GM19351 (cell line): ENCODE data around the gene CDKL4.
A peak's percentile ranks its signal among the peaks of the same experiment; 100 is the strongest.
"Not testable (repeated sequence)": the region's sequence is repeated elsewhere in the genome, so short reads cannot be mapped to it uniquely, and the experiment has no call there.

Source experiments
- ATAC-seq: cut with Tn5 transposase; IDR thresholded peaks from one replicate; pipeline ENCODE4 v1.9.1; 2021; ENCODE audit warnings: mild to moderate bottlenecking, moderate library complexity; ENCODE audit not compliant: unreplicated experiment

The CDKL4 gene

DNA sequence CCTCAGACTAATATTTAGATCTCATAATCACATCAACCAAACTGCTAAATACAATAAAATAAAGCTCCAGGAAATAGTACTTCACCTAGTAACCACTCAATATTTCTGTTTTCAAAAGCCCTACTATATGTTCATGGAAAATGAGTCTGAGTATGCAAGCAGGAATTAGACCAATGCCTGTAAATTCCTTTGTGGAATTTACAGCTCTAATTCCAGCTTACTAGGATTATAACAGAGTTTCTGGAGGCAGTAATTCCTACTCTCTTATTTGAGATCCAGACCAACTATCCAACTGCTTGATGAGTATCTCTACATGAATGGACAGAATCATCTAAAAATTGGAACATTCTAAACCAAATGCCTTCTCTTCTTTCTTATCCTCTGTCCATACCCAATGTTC lies 11.6 kb downstream of the CDKL4 start:
- ATAC-seq = no peak

DNA sequence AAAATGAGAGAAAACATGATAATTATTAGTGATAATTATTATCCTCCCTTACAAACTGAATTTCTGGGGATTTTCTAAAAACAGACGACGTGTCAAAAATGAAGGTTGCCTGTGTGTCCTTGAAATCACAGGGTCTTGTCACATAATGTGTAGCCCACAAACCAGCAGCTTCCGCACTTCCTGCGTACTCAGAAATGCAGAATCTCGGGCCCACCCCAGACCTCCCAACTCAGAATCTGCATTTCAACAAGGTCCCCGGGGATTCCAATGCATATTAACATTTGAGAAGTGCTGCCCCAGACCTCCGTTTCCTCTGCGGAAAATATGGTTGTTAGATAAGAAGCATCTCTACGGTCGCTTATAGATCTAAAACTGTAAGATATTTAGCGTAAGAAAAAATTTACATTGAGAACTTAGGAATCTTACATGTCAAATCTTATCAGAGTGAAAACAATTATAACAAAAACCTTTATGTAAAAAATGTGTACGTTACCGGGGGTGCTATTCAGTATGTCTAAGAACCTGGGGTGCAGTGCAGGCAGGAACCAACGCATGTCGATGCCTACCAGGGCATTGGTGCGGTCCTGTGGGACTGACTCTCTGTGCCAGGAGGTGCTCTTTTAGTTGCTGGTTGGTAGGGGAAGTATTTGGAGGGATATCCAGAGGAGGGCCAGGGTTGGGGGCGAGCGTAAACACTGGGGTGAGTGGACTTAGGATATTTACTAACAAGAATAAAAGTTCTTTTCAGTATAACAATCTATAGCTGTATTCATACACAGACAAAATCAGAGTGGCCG lies 15.2 kb downstream of the CDKL4 start:
- ATAC-seq = peak; percentile 29

DNA sequence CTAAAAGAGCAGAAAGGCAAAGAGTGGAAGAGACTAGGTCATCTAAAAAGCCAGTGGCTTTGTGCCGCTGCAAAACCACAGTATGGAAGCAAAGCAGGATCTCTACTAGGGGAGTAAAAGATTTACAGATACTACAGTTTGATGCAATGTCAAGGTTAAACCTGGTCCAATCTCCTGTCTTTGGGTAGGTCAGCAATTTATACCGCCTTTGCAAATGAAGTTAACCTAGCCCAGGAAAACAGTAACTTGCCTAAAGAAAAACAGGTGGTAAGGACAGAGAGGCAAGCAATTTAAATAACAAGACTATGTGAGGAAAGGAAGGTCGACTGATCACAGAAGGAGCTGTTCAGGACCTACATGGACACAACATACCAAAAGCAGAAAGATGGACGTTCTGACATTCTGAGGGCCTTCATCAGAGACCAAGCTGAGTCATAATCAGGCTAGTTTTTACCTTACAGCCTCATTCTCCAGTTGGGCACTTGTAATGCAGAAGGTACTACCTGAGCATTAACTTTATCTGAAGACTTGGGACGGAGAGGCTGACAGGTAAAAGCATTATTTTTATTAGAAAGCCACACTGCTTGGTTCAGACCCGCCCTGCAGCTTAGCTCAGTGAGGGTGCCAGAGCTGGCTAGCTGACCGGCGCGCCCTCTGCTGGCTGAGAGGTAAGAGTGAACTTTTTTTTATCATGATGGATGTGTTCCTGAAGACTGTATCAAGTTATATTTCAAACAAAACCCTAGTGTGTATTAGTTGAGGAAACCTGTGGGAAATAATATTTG lies 15.9 kb downstream of the CDKL4 start:
- ATAC-seq = peak; percentile 83

DNA sequence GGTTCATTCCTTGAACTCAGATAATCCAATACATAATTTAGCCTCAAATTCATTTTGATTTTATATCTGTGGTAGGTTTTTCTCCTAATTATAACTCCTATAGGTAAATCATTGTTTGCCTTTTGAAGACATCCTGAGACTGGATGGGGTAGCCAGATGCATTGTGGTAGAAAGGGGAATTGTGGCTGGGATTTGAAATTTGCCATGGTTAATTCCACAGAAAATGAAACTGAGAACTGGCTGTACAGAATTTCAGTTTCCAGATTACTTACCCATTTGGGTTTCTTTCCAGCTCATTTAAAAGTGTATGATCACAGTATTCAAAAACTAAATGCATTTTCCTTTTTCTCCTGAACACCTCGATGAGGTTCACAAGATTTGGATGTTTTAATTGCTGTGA lies 18.2 kb downstream of the CDKL4 start:
- ATAC-seq = no peak

DNA sequence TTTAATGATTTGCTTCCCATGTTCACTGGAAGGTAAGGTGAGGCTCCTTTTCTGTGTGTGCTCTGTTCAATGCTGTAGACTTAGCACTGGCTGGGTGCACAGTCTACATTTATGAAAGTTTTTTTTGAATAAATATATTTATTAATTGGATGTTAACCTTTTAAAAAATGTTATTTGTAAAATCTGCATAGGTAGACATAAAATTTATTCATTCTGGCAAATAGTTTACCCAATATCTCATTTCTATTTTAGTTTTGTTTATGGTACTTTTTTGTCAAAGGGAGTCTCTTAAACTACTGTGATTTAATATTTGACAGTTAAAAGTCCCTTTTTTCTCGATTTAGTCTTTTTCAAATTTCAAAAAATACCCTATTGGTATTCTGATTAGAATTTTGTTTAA lies 19.9 kb downstream of the CDKL4 start:
- no peak for ATAC-seq

DNA sequence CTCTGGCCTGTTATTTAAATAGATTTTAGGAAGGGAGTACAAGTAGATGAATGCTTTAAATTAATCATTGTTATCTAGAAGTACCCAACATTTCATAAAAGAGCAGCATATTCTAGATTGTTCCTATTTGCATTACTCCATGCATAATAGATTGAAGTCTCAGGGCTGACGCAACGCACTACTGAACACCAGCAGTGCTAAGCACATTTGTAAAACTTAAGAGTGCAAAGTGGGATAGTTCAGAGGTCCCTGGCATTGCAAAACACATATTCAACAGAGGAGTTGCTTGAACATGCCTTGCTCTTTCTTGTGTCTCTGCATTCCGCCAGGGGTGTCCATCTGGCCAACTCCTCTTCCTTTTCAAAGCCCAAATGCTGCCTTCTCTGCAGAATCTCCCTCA lies 22.3 kb downstream of the CDKL4 start:
- ATAC-seq = no peak

DNA sequence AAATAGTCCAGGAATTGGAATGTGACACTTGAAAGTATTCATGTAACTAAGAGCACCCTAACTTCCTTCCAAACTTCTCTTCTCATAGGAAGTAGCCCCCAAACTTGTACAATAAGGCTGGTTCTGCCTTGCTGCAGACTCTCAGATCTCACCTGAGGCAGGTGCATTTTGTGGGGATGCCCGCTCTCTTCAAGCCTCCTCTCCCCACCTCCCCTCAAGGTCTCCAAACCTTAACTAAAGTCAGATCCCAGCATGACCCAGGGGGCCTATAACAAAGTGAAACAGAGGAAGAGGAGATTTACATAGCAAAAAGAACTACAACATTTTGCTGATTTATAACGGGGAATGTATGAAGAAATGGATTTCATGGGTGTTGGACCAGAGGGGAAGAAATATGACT lies 23.6 kb downstream of the CDKL4 start:
- no peak for ATAC-seq

DNA sequence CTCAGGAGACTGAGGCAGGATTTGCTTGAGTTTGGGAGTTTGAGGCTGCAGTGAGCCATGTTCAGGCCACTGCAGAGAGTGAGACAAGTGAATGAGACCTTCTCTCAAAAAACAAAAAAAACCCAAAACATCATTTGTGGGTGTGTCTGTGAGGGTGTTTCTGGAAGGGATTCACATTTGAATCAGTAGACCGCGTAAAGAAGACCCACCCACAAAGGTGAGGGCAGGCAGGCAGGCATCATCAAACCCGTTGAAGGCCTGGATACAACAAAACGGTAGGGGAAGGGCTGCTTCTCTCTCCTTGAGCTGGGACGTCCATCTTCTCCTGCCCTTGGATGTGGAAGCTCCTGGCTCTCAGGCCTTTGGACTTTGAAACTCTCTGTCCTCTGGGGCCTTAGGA lies 25.4 kb downstream of the CDKL4 start:
- ATAC-seq = no peak

DNA sequence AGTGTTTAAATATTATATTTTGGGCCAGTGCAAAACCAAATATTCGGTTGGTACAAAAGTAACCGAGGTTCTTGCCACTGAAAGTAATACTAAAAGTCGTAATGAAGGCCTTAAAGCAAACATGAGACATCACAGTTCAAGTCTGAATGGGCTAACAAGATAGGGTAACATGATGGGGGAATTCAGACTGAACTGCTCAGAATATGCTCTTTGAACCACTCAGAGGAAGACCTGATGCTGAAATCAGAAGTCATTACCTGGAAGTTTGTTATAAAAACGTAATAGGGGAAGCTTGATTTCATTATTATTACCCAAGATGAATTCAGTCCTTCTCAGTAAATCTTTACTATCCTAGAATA lies 26.6 kb downstream of the CDKL4 start:
- ATAC-seq = no peak

DNA sequence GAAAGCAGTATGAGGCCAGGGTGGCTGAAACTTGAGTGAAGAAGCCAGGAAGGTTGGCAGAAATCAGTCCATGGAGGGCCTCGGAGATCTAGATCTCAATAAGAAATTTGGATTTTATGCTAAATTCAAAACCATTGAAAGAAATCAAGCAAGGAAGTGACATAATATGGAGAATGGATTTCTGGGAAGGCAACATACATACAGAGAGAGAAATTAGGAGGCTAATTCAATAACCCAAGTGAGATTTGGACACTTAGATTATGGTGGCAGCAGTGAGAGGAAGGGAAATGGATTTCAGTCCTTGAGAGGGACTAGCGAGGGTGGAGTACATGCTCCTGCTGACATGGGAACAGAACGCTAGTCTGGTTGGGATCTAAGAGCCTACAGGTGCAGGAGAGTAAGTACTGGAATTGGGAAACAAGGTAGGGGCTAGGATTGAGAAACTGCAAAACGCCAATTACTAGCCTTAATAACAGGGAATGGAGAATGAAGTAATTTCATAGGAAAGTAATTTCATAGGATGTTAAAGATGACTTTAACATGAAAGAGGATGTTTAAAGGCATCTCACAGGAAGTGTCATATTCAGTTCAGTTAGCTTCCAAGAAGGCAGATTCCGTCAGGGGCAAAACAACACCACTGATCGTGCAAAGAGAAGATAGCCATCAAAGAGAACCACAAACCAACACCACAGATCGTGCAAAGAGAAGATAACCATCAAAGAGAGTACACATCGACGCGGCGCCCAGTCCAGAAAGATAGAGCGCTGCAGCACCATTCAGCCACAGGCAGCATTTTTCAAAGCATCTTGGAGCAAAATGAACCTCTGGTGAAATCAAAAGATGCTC lies 27.2 kb downstream of the CDKL4 start:
- no peak for ATAC-seq

DNA sequence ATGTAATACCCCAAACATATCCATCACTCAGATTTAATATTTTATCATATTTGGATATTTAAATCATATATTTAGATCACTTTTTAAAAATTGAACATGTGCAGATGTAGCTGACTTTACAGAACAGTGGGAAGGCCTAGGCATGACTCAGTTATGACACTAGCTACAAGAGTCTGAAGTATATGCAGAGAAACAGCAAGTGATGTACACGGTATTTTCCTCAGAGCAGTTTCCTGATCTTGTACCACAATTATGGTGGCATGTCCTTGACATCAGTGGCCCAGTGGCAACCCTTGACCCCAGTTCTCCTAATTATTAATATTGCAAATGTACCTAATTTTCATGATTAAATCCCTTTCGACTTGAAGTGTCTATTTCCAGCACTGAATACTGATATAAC lies 28.2 kb downstream of the CDKL4 start:
- ATAC-seq = no peak

DNA sequence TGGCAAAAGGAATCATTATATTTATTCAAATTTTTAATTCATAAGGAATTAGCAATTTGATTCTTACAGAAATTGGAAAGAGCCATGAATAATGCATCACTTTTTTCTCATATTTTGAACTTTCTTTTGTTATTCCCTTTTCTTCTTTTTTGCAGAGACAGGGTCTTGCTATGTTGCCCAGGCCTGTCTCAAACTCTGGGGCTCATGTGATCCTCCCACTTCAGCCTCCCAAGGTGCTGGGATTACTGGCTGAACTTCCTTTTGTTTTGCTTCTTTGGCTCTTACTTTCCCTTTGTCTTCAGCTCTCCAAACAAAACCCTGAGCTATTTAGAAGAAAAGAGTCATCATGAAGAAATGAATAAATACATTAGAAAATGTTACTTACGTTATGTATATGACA lies 30.8 kb downstream of the CDKL4 start:
- ATAC-seq = no peak

DNA sequence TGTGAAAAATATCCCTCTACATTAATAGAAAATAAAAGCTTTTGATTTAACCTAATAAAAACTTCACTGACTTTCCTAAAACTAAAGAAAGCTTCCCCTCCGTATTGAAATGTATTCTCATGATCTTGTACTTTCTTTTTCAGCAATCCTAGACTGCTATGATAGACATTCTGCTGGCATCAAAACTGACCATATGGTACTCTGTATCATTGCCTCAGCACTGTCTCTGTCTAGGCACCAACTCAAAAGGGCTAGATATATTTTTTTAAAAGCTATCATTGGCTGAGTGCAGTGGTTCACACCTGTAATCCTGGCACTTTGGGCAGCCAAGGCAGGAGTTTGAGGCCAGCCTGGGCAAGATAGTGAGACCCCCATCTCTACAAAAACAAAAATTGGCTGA lies 32.9 kb downstream of the CDKL4 start:
- no peak for ATAC-seq

DNA sequence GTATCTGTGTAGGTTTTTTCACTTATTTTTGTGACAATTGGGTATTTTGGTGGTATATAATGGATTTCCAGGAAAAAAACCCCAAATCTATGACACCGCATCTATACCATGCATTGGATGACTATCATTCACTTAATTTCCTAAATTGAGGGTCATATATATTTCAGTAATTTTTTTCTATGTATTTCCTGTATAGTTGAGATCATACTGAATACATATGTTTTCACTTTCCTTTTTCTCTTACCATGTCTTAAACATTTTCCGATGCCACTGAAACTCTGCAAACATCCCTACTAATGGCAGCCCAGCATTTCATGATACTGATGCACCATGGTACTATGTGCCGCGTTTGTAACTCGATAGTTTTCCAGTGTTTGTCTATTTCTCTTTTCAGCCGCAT lies 40.4 kb downstream of the CDKL4 start:
- ATAC-seq = no peak

DNA sequence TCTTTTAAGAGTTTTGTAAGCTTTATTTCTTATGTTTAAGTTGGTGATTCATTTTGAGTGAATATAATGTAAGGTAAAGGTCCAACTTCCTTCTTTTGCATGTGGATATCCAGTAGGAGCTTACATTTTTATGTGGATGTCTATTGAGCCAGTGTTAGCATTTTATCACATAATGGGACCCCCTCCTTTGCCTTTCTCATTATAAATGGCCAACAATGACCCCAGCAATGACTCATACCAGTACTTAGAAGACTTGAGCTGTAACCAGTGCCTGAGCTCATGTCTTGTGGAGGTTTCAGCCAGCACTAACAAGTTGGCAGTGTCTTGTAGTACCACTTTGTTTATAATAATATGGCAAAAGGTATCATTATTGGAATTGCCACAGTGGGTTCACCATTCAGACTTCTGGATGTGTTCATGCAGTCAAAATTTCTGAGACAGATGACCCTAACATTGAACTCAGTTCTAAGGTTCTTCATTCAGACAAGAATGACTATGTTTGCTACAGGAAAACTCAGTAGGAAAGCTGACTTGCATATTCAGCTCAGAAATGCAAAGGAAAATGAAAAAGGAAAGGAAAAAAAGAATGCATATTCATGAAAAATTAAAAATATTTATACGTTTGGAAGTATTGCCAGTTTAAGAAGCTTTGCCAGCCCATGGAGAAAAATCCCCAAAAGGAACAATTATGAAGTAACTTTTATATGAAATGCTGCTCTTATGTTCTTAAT lies 41.0 kb downstream of the CDKL4 start:
- ATAC-seq = peak; percentile 49

DNA sequence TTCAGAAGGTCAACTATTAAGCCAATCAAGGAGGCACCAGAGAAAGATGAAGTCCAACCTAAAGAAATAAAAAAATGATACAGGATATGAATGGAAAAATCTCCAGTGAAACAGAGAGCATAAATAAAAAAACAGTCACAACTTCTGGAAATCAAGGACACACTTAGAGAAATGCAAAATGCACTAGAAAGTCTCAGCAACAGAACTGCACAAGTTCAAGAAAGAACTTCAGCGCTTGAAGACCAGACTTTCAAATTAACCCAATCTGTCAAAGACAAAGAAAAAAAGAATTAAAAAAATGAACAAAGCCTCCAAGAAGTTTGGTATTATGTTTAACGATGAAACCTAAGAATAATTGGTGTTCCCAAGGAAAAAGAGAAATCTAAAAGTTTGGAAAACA lies 46.8 kb downstream of the CDKL4 start:
- ATAC-seq = not testable (repeated sequence)

DNA sequence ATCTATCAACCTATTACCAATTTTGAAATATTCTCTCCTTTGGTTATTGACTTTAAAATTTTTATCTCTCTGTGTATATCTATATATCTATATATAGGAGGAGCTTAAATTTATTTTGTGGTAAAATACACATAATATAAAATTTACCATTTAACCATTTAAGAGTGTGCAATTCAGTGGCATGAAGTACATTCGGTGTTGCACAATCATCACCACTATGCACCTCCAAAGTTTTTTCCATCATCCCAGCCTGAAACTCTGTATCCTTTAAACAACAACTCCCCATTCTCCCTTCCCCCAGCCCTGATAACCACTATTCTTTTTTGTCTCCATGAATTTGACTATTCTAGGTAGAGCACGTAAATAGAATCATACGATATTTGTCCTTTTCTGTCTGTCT lies 49.1 kb downstream of the CDKL4 start:
- ATAC-seq = no peak

DNA sequence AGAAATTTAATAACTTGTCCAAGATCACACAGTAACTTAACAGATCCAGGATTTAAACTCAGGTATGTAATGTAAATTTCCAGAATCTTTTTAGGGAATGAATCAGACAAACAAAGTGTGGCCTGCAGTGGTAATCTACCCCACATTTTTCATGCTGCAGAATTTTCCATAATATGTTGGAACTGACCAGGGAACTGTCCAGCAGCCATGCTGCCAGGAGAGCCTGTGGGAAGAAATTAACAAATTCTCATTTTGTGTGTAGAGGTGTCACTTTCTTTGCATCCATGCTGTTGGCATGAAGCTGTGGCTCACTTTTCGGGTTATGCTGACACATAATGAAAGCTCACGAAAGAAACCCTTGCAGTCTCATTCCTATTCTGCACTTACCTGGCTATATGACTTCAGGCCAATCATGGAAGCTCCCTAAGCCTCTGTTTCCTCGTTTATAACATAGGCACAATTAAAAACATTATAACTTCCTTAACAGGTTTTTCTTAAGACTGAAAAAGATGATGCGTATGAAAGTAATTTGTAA lies 54.7 kb downstream of the CDKL4 start:
- ATAC-seq = no peak

DNA sequence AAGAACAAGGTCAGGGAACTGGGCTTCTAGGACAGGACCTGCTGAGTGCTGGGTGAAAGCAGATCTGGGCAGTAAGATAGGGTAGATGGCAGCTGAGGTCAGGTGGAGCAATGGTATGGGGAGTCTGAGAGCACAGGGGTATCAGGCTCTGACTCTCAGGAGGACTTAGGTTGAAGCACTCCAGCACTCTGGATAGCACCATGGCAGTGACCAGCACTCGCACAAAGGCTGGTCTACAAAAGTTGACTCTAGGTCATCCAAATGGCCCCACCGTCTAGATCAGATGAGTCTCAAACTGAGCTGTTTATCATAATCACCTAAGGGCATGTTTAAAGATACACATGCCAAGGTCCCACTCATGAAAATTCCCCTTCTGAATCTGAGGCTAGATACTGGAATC lies 60.1 kb downstream of the CDKL4 start:
- no peak for ATAC-seq

DNA sequence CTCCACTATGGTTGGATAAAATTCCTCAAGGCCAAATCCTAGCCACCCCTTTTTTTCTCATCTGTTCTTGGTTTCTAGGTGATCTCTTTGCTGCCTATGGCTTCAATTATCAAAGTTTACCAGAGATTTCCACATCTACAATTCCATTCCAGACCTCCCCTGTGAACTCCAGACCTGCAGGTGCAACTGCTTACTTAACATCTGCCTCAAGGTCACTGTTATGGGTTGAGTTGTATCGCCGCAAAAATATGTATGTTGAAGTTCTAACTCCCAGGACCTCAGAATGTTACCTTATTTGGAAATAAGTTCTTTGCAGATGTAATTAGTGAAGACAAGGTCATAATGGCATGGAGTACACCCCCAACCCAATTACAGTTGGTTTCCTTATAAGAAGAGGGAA lies 62.5 kb downstream of the CDKL4 start:
- ATAC-seq = no peak
